AG09319 (cell line): Measurements from ENCODE around the gene BCAS3.

Experiments used
- DNase-seq: peaks from one replicate; pipeline ENCODE4 v3.0.0-alpha.2; 2010; ENCODE audit warnings: low read depth; ENCODE audit errors: extremely low read depth
- TF ChIP-seq, protein P1 (sequence below): IDR thresholded peaks from 2 replicates; pipeline ENCODE4 v1.5.1; 2011; ENCODE audit warnings: low read depth, mild to moderate bottlenecking, inconsistent platforms, low read length, moderate library complexity

BCAS3 gene

DNA sequence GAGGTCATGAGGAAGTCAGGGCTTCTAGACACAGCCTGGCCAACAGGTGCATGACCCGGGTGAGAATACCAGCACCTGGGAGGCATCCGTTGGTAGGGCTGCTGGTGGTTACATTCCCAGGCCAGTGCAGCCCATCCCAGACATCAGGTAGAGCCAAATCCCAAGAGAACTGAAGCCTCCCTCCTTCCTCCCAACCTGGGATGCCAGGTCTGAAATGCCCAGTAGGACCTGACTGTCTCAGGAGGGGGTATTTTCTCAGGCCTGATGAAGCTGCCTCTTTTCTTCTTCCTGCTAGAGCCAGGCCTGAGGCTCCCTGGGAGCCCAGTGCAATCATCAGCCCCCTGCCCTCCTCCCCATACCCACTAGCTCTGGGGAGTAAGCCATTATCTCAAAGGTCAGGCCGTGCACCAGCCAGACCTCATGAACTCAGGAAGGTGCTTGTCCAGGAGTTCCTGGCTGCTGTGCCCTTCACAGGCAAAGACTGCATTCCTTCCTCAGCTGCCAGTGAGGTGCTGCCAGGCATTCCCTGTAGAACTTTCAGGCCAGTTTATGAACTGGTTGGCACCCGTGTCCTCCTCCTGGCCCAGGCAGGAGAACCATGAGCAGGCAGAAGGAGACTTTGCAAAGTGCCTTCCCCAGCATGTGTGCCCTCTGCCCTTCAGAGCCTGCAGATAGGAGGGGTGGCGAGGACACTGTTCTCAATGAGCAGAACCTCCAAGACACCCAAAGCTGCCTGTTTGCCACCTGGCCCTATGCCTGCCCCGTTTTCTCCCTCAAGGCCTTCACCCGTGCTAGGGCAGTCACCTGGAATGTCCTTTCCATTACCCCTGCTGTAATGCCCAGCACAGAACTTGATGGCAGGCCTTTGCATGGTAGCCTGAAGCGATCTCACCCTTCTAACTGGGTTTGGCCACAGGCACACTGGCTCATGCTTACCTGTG, 729.6 kb downstream of the BCAS3 start:
- TF ChIP-seq, protein P1, sequence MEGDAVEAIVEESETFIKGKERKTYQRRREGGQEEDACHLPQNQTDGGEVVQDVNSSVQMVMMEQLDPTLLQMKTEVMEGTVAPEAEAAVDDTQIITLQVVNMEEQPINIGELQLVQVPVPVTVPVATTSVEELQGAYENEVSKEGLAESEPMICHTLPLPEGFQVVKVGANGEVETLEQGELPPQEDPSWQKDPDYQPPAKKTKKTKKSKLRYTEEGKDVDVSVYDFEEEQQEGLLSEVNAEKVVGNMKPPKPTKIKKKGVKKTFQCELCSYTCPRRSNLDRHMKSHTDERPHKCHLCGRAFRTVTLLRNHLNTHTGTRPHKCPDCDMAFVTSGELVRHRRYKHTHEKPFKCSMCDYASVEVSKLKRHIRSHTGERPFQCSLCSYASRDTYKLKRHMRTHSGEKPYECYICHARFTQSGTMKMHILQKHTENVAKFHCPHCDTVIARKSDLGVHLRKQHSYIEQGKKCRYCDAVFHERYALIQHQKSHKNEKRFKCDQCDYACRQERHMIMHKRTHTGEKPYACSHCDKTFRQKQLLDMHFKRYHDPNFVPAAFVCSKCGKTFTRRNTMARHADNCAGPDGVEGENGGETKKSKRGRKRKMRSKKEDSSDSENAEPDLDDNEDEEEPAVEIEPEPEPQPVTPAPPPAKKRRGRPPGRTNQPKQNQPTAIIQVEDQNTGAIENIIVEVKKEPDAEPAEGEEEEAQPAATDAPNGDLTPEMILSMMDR, result no peak
- no peak for DNase-seq

DNA sequence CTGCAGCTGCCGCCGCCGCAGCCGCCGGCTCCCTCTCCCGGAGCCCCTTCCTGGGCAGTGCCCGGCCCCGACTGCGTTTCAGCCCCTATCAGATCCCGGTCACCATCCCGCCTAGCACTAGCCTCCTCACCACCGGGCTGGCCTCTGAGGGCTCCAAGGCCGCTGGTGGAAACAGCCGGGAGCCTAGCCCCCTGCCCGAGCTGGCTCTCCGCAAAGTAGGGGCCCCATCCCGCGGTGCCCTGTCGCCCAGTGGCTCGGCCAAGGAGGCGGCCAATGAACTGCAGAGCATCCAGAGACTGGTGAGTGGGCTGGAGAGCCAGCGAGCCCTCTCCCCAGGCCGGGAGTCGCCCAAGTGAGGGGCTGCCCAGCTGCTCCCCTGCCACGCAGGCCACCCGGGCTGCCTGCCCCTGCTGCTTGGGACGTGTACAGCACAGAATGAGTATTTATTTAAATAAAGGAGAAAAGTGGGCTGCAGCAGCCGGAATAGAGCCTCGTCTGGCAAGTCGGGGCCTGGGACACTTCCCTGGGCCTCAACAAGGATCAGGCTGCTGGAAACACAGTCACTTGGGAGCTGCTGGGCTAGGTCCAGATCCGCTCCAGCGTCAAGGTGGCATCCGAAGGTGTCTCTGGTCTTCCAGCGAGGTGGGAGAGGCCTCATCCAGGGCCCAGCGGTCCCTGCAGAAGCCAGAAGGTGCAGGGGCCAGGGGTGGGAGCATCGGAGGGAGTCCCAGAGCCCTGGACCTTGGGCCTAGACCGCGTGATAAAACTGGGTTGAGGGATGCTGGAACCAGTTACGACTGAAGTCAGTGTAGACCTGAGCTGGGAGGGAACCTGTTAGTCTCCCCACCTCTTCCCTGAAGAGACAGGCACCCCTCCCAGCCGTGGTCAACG, 730.7 kb downstream of the BCAS3 start:
- TF ChIP-seq, protein P1, result no peak
- DNase-seq, result no peak

DNA sequence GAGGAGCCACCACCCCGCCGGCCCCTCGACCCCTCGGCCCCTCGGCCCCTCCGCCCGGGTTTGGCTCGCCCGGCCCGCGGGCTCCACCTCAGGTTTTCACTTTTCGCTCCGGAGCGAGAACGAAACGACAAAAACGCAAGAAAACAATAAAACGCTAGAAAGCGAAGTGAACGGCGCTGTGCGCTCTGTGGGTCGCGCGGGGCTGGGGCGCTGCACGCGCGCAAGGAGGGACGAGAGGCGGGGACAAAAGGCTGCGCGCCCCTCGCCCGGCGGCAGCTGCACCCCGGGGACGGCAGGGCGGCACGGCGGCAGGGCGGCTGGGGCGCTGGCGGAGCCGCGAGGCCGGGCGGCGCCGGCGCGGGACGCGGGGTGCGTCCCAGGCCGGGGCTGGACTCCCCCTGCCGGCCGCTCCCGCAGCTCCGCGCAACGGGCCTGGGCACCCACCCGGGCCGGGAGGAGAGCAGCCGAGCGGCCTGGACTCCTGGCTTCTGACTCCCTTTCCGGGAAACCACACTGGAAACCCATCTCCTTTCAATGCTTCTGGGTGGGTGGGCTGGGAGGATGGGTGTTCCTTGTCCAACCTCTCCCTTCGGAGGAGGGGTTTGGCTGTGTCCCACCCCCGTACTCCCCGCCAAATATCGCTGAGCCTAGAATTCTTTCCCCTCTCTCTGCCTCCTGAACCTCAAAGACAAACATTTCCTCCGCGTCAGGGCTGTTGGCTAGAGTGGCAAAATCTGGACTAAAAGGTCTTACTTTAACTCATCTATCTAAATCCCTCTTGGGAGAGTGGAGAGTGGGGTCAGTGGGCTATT, 731.9 kb downstream of the BCAS3 start:
- TF ChIP-seq, protein P1, result peak; percentile 40
- peak; percentile 66 for DNase-seq

DNA sequence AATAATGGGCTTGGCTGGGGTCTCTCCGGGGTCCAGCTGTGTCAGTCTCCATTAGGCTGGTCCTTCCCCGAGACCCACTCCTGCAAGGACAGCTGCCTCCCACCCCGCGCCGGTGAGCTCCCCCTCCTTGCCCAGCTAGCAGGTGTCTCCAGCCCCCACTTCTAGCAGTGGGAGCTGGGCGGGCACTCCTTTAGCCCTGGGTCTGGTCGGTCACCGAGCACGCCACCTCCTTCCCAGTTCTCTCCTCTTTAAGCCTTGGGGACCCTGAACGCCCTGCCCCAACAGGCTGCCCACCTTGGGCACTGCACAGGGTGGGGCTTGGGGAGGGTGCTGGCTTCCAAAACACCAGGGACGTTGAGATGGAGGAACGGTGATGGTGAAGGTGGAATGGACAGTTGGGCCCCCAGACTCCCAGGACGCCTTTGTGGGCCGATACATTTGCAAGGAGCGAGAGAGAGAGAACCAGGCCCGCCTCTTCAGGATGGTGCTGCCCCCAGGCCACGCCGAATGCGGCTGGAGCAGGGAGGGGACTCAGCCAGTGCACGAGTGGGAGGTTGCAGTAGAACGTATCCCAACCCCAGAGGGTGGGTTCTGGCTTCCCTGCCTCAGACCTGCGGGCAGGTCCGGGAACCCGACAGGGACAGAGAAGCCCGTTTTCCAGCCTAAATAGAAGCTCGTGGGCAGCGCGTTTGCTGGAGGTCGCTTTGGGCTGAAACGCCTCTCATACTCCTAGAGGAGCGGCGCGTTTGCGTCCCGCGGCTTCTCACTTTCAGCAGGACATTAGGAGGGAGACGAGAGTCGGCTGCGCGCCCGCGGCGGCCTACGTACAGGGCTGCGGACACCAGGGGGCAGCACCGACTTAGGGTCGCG, 732.7 kb downstream of the BCAS3 start:
- DNase-seq, result peak; percentile 80
- TF ChIP-seq, protein P1, result peak; percentile 56

DNA sequence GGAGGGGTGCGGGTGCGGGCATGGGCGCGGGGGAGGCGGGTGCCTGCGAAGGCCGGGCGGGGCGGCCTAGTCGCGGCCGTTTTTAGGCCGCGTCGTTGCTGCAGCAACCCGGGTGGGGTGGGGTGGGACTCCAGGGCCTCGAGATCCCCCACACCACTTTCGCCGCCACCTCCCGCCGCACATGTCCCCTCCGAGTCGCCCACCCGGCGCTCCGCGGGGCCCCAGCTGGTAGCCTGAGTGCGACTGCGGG, 733.3 kb downstream of the BCAS3 start:
- TF ChIP-seq, protein P1, result no peak
- no peak for DNase-seq

DNA sequence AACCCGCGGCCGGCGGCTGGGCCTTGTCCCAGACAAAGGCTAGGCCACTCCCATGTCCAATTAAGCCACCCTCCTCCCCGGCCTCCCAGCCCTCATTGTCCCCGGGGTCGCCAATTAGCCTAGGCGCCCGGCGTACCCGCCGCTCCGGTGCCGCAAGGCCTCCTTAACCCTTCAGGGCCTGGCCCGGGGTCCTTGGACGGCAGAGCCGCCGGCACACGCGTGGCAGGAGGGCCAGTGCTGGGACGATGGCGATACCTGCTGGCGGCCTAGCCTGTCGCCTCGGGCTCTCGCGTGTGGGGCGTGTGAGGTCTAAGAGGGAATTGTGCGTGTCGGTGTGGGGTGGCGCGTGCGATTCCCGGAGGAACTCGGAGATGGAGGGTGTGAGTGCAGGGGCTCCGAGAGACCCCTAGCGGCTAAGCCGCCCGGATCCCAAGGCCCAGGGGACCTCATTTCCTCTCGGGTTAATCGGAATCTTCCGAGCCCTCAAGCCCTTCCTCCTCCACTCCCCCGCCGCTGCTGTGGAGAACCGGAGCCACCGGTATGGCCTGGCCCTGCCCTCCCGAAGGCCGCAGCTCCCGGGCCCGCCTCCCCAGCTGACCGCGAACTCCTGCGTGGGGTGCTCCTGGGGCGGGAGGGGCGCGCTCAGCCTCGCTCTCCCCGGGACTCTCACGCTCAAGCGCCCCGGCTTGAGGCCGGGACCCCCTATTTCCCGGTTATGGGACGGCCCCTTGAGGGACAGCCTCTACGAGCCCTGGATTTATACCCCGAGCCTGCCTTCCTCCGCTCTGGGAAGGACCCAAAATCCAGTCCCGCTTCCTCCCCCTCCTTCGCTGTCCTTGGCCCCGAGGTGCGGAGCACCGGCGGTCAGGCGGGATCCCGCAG, 733.9 kb downstream of the BCAS3 start:
- peak; percentile 54 for DNase-seq
- TF ChIP-seq, protein P1, result peak; percentile 19
